GM21576 (cell line): Measurements from ENCODE around the gene TBC1D30.

ENCODE experiments used
- ATAC-seq: cut with Tn5 transposase; IDR thresholded peaks from one replicate; pipeline ENCODE4 v1.9.1; 2021; ENCODE audit warnings: mild to moderate bottlenecking, moderate library complexity; ENCODE audit not compliant: unreplicated experiment

TBC1D30 gene

GRCh38 chr12:64858882-64859605 lies 34.6 kb downstream of the TBC1D30 start:
- ATAC-seq: no peak

GRCh38 chr12:64860446-64860998 lies 36.1 kb downstream of the TBC1D30 start:
- ATAC-seq: no peak

- ATAC-seq: no peak
These were observed 39.9 kb downstream of the TBC1D30 start for GRCh38 chr12:64864319-64864718.

- ATAC-seq: no peak
These were observed 50.7 kb downstream of the TBC1D30 start for GRCh38 chr12:64875186-64875585.

- peak; percentile 14 for ATAC-seq
These were observed 52.1 kb downstream of the TBC1D30 start for GRCh38 chr12:64876388-64877071.

- peak; percentile 84 for ATAC-seq
These were observed 53.0 kb downstream of the TBC1D30 start for GRCh38 chr12:64877363-64878004.

GRCh38 chr12:64882687-64883086 lies 58.2 kb downstream of the TBC1D30 start:
- no peak for ATAC-seq

- ATAC-seq: no peak
These were observed 59.1 kb downstream of the TBC1D30 start for GRCh38 chr12:64883264-64884163.

- ATAC-seq: no peak
These were observed 59.7 kb downstream of the TBC1D30 start for GRCh38 chr12:64884164-64884542.

GRCh38 chr12:64884728-64885127 lies 60.3 kb downstream of the TBC1D30 start:
- no peak for ATAC-seq

- ATAC-seq: no peak
These were observed 65.2 kb downstream of the TBC1D30 start for GRCh38 chr12:64889434-64890216.

GRCh38 chr12:64890873-64891468 lies 66.5 kb downstream of the TBC1D30 start:
- no peak for ATAC-seq

- ATAC-seq: no peak
These were observed 67.2 kb downstream of the TBC1D30 start for GRCh38 chr12:64891629-64892028.

GRCh38 chr12:64892561-64892960 lies 68.1 kb downstream of the TBC1D30 start:
- ATAC-seq: no peak

GRCh38 chr12:64893961-64894360 lies 69.5 kb downstream of the TBC1D30 start:
- no peak for ATAC-seq

GRCh38 chr12:64894827-64895475 lies 70.5 kb downstream of the TBC1D30 start:
- ATAC-seq: no peak

GRCh38 chr12:64895526-64895925 lies 71.1 kb downstream of the TBC1D30 start:
- no peak for ATAC-seq

GRCh38 chr12:64900540-64900939 lies 76.1 kb downstream of the TBC1D30 start:
- ATAC-seq: no peak
